ENCODE results near the gene DCTPP1. TPM values are rescaled to one million over a fixed set of nuclear protein-coding genes. Genes with fewer than 3 reads are reported as not detected.
A peak's percentile ranks its signal among the peaks of the same experiment; 100 is the strongest.

Gene DCTPP1
- total and polyA plus RNA-seq, 9 of the 15 experiments (the other 6 are each of a cell fraction or from before 2014, with no cell fraction given), result 45.0 to 132 (median 80.6) TPM

DNA sequence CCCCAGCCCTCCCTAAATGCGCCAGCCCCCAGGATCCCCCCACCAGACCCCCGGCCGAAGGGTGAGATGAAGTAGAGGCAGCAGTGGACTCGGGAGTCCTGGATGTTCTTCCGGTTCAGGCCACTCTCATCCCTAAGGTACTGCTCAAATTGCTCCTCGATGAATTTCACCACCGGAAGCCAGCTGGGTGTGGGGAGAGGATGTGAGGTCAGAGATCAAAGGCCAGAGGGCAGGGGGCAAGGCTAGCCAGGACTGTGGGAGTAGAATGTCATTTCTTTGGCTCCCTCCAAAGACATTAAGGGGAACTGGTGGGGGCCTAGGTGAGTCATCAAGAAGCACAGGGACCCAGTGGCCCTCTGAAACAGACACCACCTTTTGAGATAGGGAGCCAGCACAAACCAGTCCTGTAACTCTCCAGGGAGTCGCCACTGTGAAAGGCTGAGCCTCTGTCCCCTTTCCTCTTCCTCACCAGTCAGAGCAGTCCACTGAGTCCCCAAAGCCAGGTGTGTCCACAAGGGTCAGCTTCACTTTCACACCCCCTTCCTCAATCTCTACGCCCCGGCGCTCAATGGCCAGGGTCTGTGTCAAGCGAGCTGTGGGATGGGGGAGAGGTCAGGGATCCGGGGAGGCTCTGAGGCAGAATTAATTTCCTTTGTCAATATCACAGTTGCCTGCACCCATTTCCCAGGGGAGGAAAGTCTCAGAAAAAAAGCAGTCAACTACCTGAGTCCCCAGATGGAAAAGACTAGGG is 48.4 kb downstream of the DCTPP1 start (continued):
- TF ChIP-seq, protein P1, sequence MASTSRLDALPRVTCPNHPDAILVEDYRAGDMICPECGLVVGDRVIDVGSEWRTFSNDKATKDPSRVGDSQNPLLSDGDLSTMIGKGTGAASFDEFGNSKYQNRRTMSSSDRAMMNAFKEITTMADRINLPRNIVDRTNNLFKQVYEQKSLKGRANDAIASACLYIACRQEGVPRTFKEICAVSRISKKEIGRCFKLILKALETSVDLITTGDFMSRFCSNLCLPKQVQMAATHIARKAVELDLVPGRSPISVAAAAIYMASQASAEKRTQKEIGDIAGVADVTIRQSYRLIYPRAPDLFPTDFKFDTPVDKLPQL (IDR thresholded peaks at IDR 0.05; ENCODE audit: extremely low read depth, insufficient read length), result peak; percentile 36
- TF ChIP-seq, protein P2, sequence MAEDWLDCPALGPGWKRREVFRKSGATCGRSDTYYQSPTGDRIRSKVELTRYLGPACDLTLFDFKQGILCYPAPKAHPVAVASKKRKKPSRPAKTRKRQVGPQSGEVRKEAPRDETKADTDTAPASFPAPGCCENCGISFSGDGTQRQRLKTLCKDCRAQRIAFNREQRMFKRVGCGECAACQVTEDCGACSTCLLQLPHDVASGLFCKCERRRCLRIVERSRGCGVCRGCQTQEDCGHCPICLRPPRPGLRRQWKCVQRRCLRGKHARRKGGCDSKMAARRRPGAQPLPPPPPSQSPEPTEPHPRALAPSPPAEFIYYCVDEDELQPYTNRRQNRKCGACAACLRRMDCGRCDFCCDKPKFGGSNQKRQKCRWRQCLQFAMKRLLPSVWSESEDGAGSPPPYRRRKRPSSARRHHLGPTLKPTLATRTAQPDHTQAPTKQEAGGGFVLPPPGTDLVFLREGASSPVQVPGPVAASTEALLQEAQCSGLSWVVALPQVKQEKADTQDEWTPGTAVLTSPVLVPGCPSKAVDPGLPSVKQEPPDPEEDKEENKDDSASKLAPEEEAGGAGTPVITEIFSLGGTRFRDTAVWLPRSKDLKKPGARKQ (CRISPR knock-in tag; IDR thresholded peaks at IDR 0.05), result no peak
- no peak; the same call in 1 of the 2 replicates for TF ChIP-seq MAFF (IDR thresholded peaks at IDR 0.05; ENCODE audit: low read length)
- no peak for TF ChIP-seq BRD9 (IDR thresholded peaks at IDR 0.05; ENCODE audit: low read depth, partially characterized antibody)
- TF ChIP-seq, protein P3, sequence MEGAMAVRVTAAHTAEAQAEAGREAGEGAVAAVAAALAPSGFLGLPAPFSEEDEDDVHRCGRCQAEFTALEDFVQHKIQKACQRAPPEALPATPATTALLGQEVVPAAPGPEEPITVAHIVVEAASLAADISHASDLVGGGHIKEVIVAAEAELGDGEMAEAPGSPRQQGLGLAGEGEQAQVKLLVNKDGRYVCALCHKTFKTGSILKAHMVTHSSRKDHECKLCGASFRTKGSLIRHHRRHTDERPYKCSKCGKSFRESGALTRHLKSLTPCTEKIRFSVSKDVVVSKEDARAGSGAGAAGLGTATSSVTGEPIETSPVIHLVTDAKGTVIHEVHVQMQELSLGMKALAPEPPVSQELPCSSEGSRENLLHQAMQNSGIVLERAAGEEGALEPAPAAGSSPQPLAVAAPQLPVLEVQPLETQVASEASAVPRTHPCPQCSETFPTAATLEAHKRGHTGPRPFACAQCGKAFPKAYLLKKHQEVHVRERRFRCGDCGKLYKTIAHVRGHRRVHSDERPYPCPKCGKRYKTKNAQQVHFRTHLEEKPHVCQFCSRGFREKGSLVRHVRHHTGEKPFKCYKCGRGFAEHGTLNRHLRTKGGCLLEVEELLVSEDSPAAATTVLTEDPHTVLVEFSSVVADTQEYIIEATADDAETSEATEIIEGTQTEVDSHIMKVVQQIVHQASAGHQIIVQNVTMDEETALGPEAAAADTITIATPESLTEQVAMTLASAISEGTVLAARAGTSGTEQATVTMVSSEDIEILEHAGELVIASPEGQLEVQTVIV (CRISPR knock-in tag; IDR thresholded peaks at IDR 0.05; ENCODE audit: borderline replicate concordance), result no peak
- no peak for TF ChIP-seq HIVEP1 (CRISPR knock-in tag; IDR thresholded peaks at IDR 0.05)
- TF ChIP-seq GATAD2B (IDR thresholded peaks at IDR 0.05; ENCODE audit: borderline replicate concordance), result 0 out of 2 replicates have a peak, but pooled peaks have one; percentile 30
- TF ChIP-seq HMG20A (CRISPR knock-in tag; conservative IDR thresholded peaks at IDR 0.05), result no peak
- TF ChIP-seq GABPB2 (CRISPR knock-in tag; conservative IDR thresholded peaks at IDR 0.05), result no peak
- TF ChIP-seq RBM17 (IDR thresholded peaks at IDR 0.05; ENCODE audit: borderline replicate concordance, low read depth, low read length), result no peak
- peak; percentile 71 for TF ChIP-seq C11orf30 (IDR thresholded peaks at IDR 0.05; ENCODE audit: low read depth)
- TF ChIP-seq PURB (CRISPR knock-in tag; IDR thresholded peaks at IDR 0.05; ENCODE audit: low read depth), result no peak
- TF ChIP-seq CC2D1A (IDR thresholded peaks at IDR 0.05), result 0 out of 2 replicates have a peak, but pooled peaks have one; percentile 17
- peak; percentile 36 to 74; a peak in 3 of 4 replicates for TF ChIP-seq TRIM24 (IDR thresholded peaks at IDR 0.05)
- TF ChIP-seq, protein P4, sequence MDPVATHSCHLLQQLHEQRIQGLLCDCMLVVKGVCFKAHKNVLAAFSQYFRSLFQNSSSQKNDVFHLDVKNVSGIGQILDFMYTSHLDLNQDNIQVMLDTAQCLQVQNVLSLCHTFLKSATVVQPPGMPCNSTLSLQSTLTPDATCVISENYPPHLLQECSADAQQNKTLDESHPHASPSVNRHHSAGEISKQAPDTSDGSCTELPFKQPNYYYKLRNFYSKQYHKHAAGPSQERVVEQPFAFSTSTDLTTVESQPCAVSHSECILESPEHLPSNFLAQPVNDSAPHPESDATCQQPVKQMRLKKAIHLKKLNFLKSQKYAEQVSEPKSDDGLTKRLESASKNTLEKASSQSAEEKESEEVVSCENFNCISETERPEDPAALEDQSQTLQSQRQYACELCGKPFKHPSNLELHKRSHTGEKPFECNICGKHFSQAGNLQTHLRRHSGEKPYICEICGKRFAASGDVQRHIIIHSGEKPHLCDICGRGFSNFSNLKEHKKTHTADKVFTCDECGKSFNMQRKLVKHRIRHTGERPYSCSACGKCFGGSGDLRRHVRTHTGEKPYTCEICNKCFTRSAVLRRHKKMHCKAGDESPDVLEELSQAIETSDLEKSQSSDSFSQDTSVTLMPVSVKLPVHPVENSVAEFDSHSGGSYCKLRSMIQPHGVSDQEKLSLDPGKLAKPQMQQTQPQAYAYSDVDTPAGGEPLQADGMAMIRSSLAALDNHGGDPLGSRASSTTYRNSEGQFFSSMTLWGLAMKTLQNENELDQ (CRISPR knock-in tag; IDR thresholded peaks at IDR 0.05; ENCODE audit: borderline replicate concordance), result no peak
- no peak for TF ChIP-seq POU5F1 (IDR thresholded peaks at IDR 0.05; ENCODE audit: borderline replicate concordance, low read depth, low read length, partially characterized antibody)
- TF ChIP-seq CSDE1 (IDR thresholded peaks at IDR 0.05), result no peak
- no peak for TF ChIP-seq STAT5B (CRISPR knock-in tag; IDR thresholded peaks at IDR 0.05)
- TF ChIP-seq, protein P5, sequence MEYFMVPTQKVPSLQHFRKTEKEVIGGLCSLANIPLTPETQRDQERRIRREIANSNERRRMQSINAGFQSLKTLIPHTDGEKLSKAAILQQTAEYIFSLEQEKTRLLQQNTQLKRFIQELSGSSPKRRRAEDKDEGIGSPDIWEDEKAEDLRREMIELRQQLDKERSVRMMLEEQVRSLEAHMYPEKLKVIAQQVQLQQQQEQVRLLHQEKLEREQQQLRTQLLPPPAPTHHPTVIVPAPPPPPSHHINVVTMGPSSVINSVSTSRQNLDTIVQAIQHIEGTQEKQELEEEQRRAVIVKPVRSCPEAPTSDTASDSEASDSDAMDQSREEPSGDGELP (CRISPR knock-in tag; IDR thresholded peaks at IDR 0.05; ENCODE audit: borderline replicate concordance), result peak; percentile 93
- TF ChIP-seq FOXA3 (CRISPR knock-in tag; conservative IDR thresholded peaks at IDR 0.05 in 1 of 2, IDR thresholded peaks at IDR 0.05 in 1 of 2), result peak; percentile 68 to 82; a peak in 3 of 4 replicates

Data from K562 (cell line).